ENCODE data around the gene HPCAL1.
"Not testable (repeated sequence)": the region's sequence is repeated elsewhere in the genome, so short reads cannot be mapped to it uniquely, and the experiment has no call there.

Gene HPCAL1

GRCh38 chr2:10449838-10450691 is 147.4 kb downstream of the HPCAL1 start:
- in situ Hi-C loops (cut with HindIII; ENCODE audit: low sequenced_read_pairs) = loop anchor here (5.0 kb wide), 1 partner anchor 217 kb away; no protein-coding TSS in a partner anchor
- no peak for DNase-seq (ENCODE audit: low read depth)
- no peak overlapping the region for H3K4me3 ChIP-seq (ENCODE audit: low read depth, low read length)
- no peak for TF ChIP-seq CTCF (IDR thresholded peaks at IDR 0.05; ENCODE audit: low read depth, low read length, missing control alignments)

- no peak for TF ChIP-seq CTCF (IDR thresholded peaks at IDR 0.05; ENCODE audit: low read depth, low read length, missing control alignments)
- H3K4me3 ChIP-seq (ENCODE audit: low read depth, low read length) = no peak overlapping the region
- in situ Hi-C loops (cut with HindIII; ENCODE audit: low sequenced_read_pairs) = no loop called here
- DNase-seq (ENCODE audit: low read depth) = no peak
Measured at GRCh38 chr2:10451819-10452218, 149.1 kb downstream of the HPCAL1 start.

- H3K4me3 ChIP-seq (ENCODE audit: low read depth, low read length) = no peak overlapping the region
- in situ Hi-C loops (cut with HindIII; ENCODE audit: low sequenced_read_pairs) = no loop called here
- DNase-seq (ENCODE audit: low read depth) = no peak
- TF ChIP-seq CTCF (IDR thresholded peaks at IDR 0.05; ENCODE audit: low read depth, low read length, missing control alignments) = no peak
Measured at GRCh38 chr2:10452312-10452711, 149.6 kb downstream of the HPCAL1 start.

- no peak for DNase-seq (ENCODE audit: low read depth)
- in situ Hi-C loops (cut with HindIII; ENCODE audit: low sequenced_read_pairs) = no loop called here
- TF ChIP-seq CTCF (IDR thresholded peaks at IDR 0.05; ENCODE audit: low read depth, low read length, missing control alignments) = no peak
- no peak overlapping the region for H3K4me3 ChIP-seq (ENCODE audit: low read depth, low read length)
Measured at GRCh38 chr2:10452956-10453904, 150.5 kb downstream of the HPCAL1 start.

DNA sequence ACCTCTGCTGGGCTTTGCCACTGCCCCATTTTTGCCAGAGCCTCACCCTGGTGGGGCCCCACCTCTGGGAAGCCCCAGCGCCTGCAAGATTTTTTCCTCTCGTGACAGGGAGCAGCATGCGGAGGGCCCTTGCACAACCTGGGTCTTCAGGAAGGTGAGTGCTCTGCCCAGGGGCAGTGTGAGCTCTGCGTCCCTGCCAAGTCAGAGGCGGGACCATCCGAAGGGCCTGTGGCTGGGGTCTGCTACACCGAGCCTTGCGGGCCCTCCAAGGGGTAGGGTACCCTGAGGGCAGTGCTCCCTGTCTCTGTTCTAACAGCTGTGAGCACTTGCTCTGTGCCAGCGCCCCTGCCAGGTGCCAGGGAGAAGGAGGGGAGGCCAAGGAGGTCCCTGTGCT is 151.2 kb downstream of the HPCAL1 start:
- DNase-seq (ENCODE audit: low read depth) = no peak
- no peak for TF ChIP-seq CTCF (IDR thresholded peaks at IDR 0.05; ENCODE audit: low read depth, low read length, missing control alignments)
- in situ Hi-C loops (cut with HindIII; ENCODE audit: low sequenced_read_pairs) = no loop called here
- H3K4me3 ChIP-seq (ENCODE audit: low read depth, low read length) = no peak overlapping the region

DNA sequence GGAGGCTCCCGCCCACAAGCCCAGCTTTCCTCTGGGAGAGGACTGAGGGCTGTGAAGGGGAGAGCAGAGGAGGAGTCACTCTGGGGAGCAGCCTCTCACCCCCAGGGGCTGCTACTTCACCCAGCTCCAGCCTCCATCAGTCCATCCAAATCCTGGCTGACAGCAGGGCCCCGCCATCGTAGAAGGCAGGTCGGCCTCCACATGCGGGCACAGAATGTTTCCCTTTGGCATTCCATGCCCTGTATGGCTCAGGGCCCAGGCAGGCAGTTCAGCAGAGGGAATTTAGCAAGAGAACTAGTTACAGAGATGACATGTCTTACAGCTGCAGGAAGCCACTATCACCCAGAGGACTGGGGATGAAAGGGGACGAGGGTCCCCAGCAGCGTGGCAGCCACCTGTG is 151.8 kb downstream of the HPCAL1 start:
- in situ Hi-C loops (cut with HindIII; ENCODE audit: low sequenced_read_pairs) = no loop called here

DNA sequence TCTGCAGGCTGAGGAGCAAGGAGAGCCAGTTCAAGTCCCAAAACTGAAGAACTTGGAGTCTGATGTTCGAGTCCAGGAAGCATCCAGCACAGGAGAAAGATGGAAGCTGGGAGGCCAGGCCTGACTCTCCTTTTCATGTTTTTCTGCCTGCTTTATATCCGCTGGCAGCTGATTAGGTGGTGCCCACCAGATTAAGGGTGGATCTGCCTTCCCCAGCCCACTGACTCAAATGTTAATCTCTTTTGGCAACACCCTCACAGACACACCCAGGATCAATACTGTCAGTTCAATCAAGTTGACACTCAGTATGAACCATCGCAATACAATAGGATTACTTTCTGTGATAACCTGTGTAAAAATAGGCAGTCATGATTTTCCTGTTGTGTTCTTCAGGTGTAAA is 154.5 kb downstream of the HPCAL1 start:
- in situ Hi-C loops (cut with HindIII; ENCODE audit: low sequenced_read_pairs); DNase-seq (ENCODE audit: low read depth); H3K4me3 ChIP-seq (ENCODE audit: low read depth, low read length): not testable (repeated sequence)

More for the DNA sequence above, 151.8 kb downstream of the HPCAL1 start:
- no peak for TF ChIP-seq CTCF (IDR thresholded peaks at IDR 0.05; ENCODE audit: low read depth, low read length, missing control alignments)
- DNase-seq (ENCODE audit: low read depth) = no peak
- H3K4me3 ChIP-seq (ENCODE audit: low read depth, low read length) = no peak overlapping the region

All from astrocyte of the cerebellum (primary cell).